Sigmoid colon (tissue), 7 donors: ENCODE results near the gene CAPNS2. TPM values are rescaled to one million over a fixed set of nuclear protein-coding genes. Genes with fewer than 3 reads are reported as not detected.

Experiments
- DNase-seq: peaks from one replicate; pipeline ENCODE4 v3.0.0-alpha.2; 2019
- H3K27ac ChIP-seq, 4 donors: fragments of 200-600 bp; sonication (generic); one replicate each; pipeline ENCODE4 v1.5.1; 2016 to 2019; ENCODE audit warnings: mild to moderate bottlenecking in 1 of 4
- H3K27me3 ChIP-seq, 3 donors: fragments of 200-600 bp; sonication (generic); one replicate each; pipeline ENCODE4 v1.5.1; 2019; ENCODE audit warnings: mild to moderate bottlenecking in 1 of 3
- H3K36me3 ChIP-seq, 4 donors: fragments of 200-600 bp; sonication (generic); one replicate each; pipeline ENCODE4 v1.5.1; 2016 to 2019
- H3K4me1 ChIP-seq, 4 donors: fragments of 200-600 bp; sonication (generic); one replicate each; pipeline ENCODE4 v1.5.1; 2017 to 2019
- H3K4me3 ChIP-seq, 4 donors: fragments of 200-600 bp; sonication (generic); one replicate each; pipeline ENCODE4 v1.5.1; 2017 to 2019; ENCODE audit warnings: mild to moderate bottlenecking in 2 of 4, moderate library complexity in 1 of 4
- H3K9me3 ChIP-seq, 4 donors: fragments of 200-600 bp in 3 of 4; sonication (generic) in 3 of 4; one replicate each; pipeline versions ENCODE4 v1.5.1 to v1.6.1; 2013 to 2019
- CTCF ChIP-seq, 4 experiments: fragments of 450-650 bp in 3 of 4; fragments of 200-600 bp in 1 of 4; IDR thresholded peaks; one replicate each; pipeline ENCODE4 v1.5.1; 2016 to 2019; ENCODE audit warnings: antibody characterized with exemption in 4 of 4, mild to moderate bottlenecking in 3 of 4, moderate library complexity in 2 of 4
- EP300 ChIP-seq, 4 donors: sonication (generic); formaldehyde crosslinking; IDR thresholded peaks; one replicate each; pipeline ENCODE4 v1.6.1; 2017; ENCODE audit warnings: antibody characterized with exemption in 4 of 4
- POLR2A ChIP-seq, 2 donors: fragments of 450-650 bp; IDR thresholded peaks; one replicate each; pipeline ENCODE4 v1.6.1; 2016; ENCODE audit warnings: antibody characterized with exemption in 2 of 2, mild to moderate bottlenecking in 2 of 2, moderate library complexity in 2 of 2
- POLR2AphosphoS5 ChIP-seq, 4 donors: sonication (generic); formaldehyde crosslinking; IDR thresholded peaks; one replicate each; pipeline ENCODE4 v1.6.1; 2017; ENCODE audit warnings: antibody characterized with exemption in 4 of 4
- WGBS, 2 donors: extraction: QIAGEN DNeasy Blood & Tissue Kit; methylation state at CpG; one replicate each; pipeline ENCODE4 v1.1.7; 2013; 5-methylcytosine and 5-hydroxymethylcytosine counted together
- intact Hi-C: fragments of 100-400 bp; cut with DNase I; formaldehyde crosslinking; loops from one replicate; pipeline ENCODE4 v1.15.1; 2023
- polyA plus RNA-seq, 3 donors: library from polyadenylated mRNA; stranded (reverse); fragments of 200-250 nt; gene quantifications; one replicate each; pipeline ENCODE4 v1.2.3, GENCODE V29; 2013
- total RNA-seq, 4 donors: library from RNA; depleted of rRNA; stranded (reverse); fragments of >200 nt; gene quantifications; one replicate each; pipeline ENCODE4 v1.1.0, GENCODE V29; 2016
- donor health status: healthy with polysubstance abuse.
- donor health status: Bipolar disorder and iron deficiency.
- donor health status: healthy.

CAPNS2 gene
- total and polyA plus RNA-seq, 7 donors = 0.07 to 0.95 (median 0.83) TPM; not detected in 4

DNA sequence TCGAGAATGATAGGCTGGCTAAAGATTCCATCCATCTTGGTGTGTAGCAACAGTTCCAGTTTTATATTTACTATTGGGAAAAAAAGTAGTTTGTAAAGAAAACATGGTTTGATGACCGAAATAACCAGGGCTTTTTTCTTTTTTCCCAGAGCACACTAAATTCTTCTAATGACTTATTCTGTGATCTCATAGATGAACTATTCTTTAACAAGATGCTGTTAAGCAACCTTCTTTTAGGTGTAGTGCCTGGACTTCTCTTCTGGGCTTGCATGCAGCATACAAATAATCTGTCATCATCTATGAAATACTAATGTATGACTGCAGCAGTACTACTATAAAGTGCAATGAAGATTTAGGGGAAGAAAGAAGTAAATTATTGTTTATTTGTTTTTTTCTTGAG lies 11.0 kb upstream of the CAPNS2 start:
- TF ChIP-seq CTCF (IDR thresholded peaks at IDR 0.05) (no peak), POLR2AphosphoS5 (IDR thresholded peaks at IDR 0.05) (no peak), POLR2A (IDR thresholded peaks at IDR 0.05) (no peak), EP300 (IDR thresholded peaks at IDR 0.05) (no peak)
- Histone ChIP-seq H3K36me3 (peaks cover 0 to 7% (median 0%) of the 10 kb centered on the region in 4 donors), H3K4me1 (peaks cover 0 to 28% (median 21%) of the 10 kb centered on the region in 4 donors), H3K27ac (no peak overlapping the region), H3K9me3 (peaks cover 0 to 1% (median 0%) of the 10 kb centered on the region in 4 donors), H3K4me3 (no peak overlapping the region), H3K27me3 (no peaks in the 10 kb centered on the region)
- 88 to 94% methylated on average over 2 of the region's 2 CpGs for WGBS, 2 donors
- intact Hi-C loops = no loop called here
- no peak for DNase-seq

- no peak for TF ChIP-seq POLR2AphosphoS5 (IDR thresholded peaks at IDR 0.05)
- intact Hi-C loops = no loop called here
Measured at GRCh38 chr16:55557186-55557585, 9.3 kb upstream of the CAPNS2 start.

DNA sequence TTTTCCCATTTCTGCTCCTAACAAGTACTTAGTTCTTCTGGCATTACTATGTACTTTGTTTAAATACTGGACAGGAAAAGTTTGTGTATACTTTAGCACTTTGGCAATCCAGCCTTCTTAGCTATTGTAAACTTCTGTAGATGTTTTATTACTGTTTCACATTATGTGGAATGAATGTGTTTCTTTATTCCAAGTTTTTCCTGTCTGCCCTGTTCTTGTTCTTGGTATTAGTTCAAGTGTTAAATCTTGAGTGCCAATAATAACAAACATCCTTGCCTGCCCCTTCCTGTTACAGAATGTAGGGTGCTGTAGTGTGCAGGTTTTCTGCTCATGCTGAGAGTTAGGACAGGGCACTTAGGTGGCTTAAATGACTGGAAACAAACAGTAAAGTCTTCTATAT lies 7.3 kb upstream of the CAPNS2 start:
- Histone ChIP-seq H3K4me1 (peaks cover 0 to 28% (median 21%) of the 10 kb centered on the region in 4 donors), H3K27ac (peak overlapping the region in 2 of 4 donors; percentile 13 to 15), H3K9me3 (no peaks in the 10 kb centered on the region), H3K36me3 (no peaks in the 10 kb centered on the region), H3K27me3 (no peaks in the 10 kb centered on the region), H3K4me3 (no peak overlapping the region)
- intact Hi-C loops = no loop called here
- DNase-seq = no peak
- TF ChIP-seq CTCF (IDR thresholded peaks at IDR 0.05) (no peak), EP300 (IDR thresholded peaks at IDR 0.05) (no peak), POLR2A (IDR thresholded peaks at IDR 0.05) (no peak), POLR2AphosphoS5 (IDR thresholded peaks at IDR 0.05) (peak in 1 of 4 donors; percentile 38)

More at GRCh38 chr16:55557186-55557585, 9.3 kb upstream of the CAPNS2 start:
- H3K4me1 ChIP-seq = peaks cover 0 to 28% (median 21%) of the 10 kb centered on the region in 4 donors
- H3K27me3 ChIP-seq = no peaks in the 10 kb centered on the region
- H3K36me3 ChIP-seq = peaks cover 0 to under 1% (median 0%) of the 10 kb centered on the region in 4 donors
- no peak for DNase-seq
- no peak overlapping the region for H3K4me3 ChIP-seq
- H3K9me3 ChIP-seq = peaks cover 0 to 1% (median 0%) of the 10 kb centered on the region in 4 donors
- H3K27ac ChIP-seq = no peak overlapping the region

DNA sequence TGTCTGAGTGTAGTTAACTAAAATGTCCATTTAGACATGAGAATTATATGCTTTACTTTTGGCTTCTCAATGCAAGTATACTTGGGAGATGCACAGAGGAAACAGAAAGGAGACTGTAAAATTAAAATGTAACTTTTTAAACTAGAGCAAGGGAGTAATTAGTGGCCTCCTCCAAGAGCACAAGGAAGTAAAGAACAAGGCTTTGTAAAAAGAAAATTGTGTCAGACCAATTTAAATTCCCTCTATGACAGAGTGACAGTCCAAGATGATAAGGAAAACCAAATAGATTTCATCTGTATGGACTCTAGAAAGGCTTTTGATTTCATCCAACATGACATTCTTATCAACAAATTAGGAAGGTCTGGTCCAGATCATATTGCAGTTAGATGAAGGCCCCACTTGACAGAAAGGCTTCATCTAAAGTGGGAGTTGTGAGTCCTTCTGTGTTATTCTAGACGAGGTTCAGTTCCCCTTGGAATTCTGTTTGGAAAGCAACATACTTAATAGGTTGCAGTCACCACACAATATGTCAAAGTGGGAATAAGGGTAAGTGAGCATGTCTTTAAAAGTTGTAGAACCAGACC lies 6.5 kb upstream of the CAPNS2 start:
- TF ChIP-seq CTCF (IDR thresholded peaks at IDR 0.05) (no peak), EP300 (IDR thresholded peaks at IDR 0.05) (no peak), POLR2A (IDR thresholded peaks at IDR 0.05) (no peak), POLR2AphosphoS5 (IDR thresholded peaks at IDR 0.05) (no peak)
- intact Hi-C loops = no loop called here
- Histone ChIP-seq H3K27ac (no peak overlapping the region), H3K27me3 (no peaks in the 10 kb centered on the region), H3K9me3 (no peaks in the 10 kb centered on the region), H3K4me1 (peaks cover 0 to 28% (median 21%) of the 10 kb centered on the region in 4 donors), H3K4me3 (no peak overlapping the region), H3K36me3 (no peaks in the 10 kb centered on the region)
- no peak for DNase-seq
- 34 to 55% methylated on average over 1 of the region's 1 CpG for WGBS, 2 donors

DNA sequence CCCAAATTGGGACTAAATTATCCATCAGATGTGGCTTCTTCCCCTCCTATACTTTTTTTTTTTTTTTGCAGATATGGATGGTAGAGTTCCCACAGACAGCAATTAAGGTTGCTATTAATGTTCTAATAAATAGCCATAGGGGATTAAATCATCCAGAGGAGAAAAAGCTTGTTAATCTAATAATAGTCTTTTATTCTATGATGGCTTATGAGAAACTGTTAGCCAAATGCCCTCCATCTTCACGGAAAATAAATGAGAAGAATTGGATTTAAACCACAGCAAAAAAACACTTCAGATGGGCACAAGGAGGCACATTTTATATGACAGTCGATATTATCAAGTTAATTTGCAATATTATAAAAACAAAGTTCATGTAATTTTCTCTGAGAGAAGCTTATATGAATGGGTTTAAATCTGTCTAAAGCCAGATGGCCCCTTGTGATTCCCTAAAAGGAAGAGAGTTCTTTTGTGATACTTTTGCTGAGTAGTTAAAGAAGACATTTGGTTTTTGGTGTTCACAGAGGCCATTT lies 5.1 kb upstream of the CAPNS2 start:
- Histone ChIP-seq H3K9me3 (no peaks in the 10 kb centered on the region), H3K4me1 (peaks cover 0 to 28% (median 21%) of the 10 kb centered on the region in 4 donors), H3K27me3 (no peaks in the 10 kb centered on the region), H3K36me3 (no peaks in the 10 kb centered on the region), H3K4me3 (no peak overlapping the region), H3K27ac (no peak overlapping the region)
- WGBS, 2 donors = 91 to 92% methylated on average over 2 of the region's 2 CpGs
- intact Hi-C loops = no loop called here
- TF ChIP-seq EP300 (IDR thresholded peaks at IDR 0.05) = no peak
- no peak for TF ChIP-seq POLR2AphosphoS5 (IDR thresholded peaks at IDR 0.05)
- no peak for TF ChIP-seq POLR2A (IDR thresholded peaks at IDR 0.05)
- no peak for TF ChIP-seq CTCF (IDR thresholded peaks at IDR 0.05)
- DNase-seq = no peak
